HG03571 (cell line): Measurements from ENCODE around the gene EXOC6B.

Source experiments
- ATAC-seq: cut with Tn5 transposase; IDR thresholded peaks from one replicate; pipeline ENCODE4 v1.9.1; 2021; ENCODE audit not compliant: unreplicated experiment

Gene EXOC6B

DNA sequence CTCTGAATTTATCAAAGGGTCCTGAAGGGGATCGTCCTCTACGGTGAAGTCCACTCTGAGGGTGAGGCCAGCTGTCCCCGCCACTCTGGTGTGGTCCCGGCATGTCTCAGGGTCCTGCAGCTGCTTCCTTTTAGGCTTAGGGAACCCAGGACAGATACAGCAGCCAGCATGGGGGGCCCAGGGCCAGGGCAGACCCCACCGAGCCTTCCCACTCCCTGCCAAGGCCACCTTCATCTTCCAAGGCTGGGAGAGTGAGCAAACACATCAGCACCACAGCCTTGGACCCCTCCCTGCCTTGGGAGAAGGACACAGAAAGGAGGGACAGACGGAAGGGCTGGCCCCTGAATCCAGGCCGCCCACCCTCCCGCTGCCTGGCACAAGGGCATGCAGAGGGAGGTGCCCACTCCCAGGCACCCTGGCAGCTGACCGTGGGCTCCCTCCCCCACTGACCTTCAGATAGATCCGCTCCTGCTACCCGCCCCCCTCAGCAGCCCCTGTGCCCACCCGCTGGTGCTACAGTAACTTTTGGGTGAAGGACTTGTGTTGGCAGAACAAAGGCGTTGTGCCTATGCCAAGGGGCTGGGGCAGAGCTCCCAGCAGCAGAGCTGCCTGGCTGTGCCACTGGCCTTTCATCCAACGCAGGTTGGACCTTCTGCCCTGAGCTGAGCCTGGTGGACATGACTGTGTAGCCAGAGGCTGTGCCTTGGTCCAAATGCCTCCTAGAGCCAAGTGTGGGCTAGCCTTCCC is 685.8 kb downstream of the EXOC6B start:
- ATAC-seq, result no peak

DNA sequence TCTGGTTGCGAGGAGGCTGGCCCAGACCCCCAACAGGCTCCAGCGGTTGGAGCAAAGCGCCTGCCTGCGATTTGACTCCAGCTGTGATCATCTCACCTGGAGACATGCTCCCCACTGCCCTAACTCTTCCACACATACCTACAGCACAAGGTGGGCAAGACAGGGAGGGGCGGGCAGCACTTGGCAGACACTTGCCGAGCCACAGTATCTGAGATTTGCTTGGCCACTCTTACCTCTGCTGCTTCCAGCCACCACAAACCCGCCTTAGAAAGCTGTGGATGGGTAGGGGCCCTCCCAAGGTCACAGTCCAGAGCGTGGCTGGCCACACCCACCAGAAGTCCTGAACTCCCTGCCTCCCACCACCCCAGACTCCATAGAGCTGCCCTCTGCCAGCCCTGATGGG is 686.4 kb downstream of the EXOC6B start:
- no peak for ATAC-seq

GRCh38 chr2:72138921-72139381 is 686.9 kb downstream of the EXOC6B start:
- no peak for ATAC-seq

- no peak for ATAC-seq
Measured at GRCh38 chr2:72138011-72138881, 687.6 kb downstream of the EXOC6B start.

DNA sequence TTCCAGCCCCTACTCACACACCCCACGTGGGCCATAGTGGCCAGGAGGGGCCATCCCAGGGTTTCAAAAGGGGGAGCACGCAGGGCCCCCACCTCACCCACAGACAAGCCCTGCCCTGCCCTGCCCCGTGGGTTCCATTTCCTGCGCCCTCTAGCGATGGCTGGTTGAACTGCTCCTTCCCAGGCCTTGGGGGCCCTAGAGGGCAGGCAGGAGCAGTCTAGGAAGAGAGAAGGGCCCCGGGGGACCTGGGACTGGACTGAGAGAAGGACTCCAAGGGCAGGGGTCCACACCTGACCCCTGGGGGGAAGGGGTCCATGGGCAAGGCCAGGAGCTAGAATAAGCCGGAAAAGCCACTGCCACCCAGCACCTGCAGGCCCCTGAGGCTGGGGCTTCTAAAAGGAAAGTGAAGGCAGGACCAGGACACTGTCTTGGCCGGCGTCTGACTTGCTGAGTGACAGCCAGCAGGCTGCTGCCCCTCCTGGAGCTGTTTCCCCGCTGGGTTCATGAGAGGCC is 688.3 kb downstream of the EXOC6B start:
- ATAC-seq, result peak; percentile 82

- no peak for ATAC-seq
Measured at GRCh38 chr2:72136933-72137497, 688.8 kb downstream of the EXOC6B start.

DNA sequence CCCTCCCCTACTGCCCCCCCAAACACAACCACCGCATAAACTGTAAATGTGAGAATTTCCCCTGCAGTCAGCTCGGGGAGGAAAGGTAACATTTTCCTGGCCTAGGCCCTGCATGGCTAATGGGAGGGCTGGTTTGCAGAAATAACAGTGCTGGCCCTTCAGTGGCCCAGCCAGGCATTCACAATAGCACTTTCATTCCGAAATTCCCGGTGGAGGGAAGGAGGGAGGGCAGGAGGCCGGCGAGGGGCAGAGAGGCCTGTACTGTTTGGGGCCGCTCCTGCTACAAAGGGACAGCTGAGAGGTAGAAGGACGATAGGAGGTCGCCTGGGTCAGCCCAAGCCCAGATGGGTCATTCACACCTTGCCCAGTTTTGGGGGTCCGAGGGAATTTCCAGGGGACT is 689.5 kb downstream of the EXOC6B start:
- no peak for ATAC-seq

DNA sequence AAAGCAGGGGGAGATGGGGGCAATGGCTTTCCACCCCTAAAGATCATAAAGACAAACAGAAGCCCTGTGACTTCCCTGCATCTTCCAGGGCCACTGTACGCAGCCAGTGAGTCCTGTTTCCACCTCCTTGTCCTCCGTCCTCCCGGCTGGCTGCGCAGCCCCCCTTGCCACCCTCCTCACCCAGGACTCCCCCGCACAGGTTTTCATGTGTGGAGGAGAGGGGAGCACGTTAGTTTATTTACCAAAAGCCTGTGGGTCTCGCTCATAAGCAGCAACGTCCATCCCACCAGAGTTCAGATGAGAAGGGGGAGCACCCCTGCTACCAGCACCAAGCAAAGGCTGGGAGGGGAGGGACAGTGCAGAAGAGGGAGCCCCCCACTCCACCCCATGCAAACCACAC is 689.9 kb downstream of the EXOC6B start:
- ATAC-seq, result no peak

DNA sequence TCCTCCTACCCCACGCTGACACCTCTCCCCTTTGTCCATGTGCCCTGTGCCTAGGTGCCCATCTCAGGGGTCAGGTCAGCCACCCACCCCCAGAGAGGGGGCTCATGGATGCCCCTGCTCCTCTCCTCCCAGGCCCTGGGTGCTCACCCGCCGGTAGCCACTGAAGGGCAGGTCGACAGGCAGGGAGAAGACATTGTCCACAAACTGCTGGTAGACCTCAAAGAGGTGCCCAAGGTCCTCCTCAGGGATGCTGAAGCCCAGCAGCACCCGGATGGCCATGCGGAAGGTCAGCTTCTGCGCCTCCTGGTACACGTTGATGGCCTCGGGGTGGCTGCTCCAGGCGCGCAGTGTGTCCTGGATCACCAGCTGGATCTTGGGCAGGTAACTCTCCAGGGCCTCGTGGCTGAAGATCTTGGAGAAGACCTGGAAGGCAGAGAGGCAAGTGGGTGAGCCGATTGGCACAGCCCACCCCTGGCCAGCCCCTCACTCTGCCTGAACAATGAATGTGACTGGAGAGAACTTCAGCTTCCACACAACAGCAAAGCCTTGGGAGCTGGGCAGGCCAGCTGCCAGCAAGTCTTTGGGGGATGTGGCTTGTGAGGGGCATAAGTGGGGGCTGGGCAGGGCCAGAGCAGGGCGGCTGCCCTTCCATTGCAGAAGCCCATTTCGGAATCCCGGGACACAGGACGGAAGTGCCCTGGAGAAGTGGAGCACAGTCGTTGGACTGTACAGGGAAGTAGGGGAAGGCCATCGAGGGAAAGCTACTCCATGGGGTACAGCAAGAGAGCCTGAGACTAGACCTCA is 690.6 kb downstream of the EXOC6B start:
- ATAC-seq, result no peak

DNA sequence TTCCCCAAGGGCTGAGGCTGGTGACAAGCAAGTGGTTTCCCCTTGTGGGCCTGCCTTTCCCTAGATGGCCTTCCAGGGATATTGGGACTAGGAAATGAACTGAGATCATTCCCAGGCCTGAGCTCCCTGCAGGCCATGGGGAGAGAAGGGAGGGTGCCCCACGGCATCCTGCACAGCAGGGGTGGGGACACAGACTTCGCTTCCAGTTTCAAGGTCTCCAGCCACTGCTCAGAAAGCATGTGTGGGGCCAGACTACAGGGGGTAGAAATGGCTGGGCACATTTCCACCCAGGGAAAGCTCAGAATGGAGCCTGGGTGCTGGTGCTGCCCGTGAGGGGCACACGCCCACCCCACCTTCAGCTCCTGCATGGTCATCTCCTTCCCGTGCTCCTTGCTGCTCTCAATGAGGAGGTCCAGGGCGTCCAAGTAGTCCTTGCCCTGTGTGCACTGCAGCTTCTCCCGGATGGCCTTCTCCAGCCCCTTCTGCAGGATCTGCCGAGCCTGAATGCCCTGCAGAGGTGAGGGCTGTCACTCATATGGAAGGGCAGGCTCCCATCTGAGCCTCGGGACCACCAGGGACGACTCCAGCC is 691.3 kb downstream of the EXOC6B start:
- no peak for ATAC-seq

DNA sequence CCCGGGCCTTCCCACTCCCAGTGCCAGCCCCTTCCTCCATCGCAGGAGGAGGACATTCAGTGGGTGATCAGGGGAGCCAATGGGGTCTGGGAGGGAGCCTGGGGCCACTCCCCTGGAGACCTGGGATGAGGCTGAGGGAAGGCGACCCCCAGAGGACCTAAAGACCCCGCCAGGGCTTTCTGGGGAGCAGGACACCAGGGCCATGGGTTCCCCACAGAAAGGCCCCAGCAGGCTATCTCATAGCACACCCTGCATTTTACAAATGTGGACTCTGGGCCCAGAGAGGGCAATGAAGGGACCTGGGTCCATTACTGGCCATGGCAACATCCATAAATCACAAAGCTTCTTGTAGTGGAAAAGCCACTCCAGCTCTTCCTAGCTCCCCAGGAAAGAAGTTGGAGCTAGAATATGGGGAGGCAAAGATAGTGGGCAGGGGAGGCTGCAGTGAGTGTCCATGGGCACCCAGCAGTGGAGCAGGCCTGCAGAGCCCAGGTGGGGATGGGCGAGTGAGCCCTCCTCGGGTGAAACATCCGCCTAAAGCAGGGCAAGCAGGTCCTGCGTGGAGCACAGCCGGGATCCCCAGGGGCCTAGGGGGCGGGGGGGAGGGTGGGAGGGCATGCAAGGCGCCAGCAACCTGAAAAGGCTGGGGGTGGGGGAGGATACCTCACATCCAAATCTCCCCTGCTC is 692.0 kb downstream of the EXOC6B start:
- no peak for ATAC-seq

GRCh38 chr2:72132981-72133720 is 692.7 kb downstream of the EXOC6B start:
- no peak for ATAC-seq

- ATAC-seq, result no peak
Measured at GRCh38 chr2:72131916-72132841, 693.7 kb downstream of the EXOC6B start.

GRCh38 chr2:72131371-72131891 is 694.4 kb downstream of the EXOC6B start:
- no peak for ATAC-seq

DNA sequence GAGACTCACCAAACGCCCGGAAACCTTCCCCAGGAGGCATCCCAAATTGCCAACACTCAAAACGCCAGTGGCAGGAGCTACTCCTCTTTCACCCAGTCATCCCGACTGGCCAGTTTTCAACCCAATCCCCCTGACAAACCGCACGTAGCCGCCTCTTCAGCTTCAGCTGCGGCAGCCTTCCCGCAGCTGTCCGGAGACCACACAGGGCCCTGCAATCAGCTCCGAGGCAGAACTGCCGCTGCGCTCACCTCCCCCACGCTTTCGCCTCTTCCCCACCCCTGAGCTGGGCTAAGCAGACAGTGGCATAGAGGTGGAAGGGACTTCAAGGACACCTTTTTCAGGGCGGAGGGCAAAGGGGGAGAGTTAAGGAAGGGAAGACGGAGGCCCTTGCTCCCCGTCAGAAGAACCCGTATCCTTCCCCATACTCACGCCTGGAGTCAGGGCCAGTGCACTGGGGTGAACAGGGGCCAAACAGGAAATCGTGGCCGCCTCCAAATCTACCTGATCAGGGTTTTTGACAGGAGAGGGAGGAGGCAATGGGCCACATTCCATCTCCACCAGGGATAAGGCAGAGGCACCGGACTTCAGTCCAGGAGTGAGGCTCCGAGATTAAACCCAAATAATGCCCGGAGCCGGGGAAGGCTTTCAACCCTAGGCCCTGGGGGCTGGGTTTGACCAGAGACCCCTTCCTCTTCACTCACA is 695.0 kb downstream of the EXOC6B start:
- ATAC-seq, result no peak

GRCh38 chr2:72129681-72130340 is 696.0 kb downstream of the EXOC6B start:
- no peak for ATAC-seq

DNA sequence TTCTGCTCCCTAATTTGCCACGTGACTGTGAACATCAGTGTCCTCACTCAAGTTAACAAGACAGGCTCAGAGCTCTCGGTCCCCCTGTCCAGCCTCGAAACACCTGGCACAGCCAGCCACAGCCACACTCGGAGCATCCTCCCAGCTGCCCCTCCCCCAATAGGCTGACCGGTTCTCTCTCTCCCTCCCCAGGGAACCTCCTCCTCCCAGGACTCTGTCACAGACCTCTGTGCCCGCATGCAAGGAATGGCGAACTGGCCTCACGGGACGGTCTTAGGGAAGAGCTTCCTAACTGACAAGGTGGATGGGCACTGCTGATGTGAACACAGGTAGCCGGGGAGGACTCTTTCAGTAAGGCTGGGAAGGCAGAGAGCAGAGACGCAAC is 697.0 kb downstream of the EXOC6B start:
- no peak for ATAC-seq
